HG03571 (cell line): Measurements from ENCODE around the gene KLHL6.

Experiments
- ATAC-seq: cut with Tn5 transposase; IDR thresholded peaks from one replicate; pipeline ENCODE4 v1.9.1; 2021; ENCODE audit not compliant: unreplicated experiment

KLHL6 gene

DNA sequence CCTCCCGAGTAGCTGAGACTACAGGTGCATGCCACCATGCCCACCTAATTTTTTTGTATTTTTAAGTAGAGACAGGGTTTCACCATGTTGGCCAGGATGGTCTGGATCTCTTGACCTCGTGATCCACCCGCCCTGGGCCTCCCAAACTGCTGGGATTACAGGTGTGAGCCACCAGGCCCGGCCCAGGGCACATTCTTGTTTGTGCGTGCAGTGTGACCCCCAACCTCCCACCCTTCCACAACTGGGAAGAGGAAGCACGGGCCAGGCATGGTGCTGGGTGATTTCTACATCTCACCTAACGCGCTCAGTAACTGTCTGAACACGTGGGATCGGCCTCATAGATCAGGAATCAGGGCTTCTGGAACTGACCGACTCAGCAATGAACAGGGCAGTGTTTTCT lies 48.0 kb downstream of the KLHL6 start:
- ATAC-seq: no peak

DNA sequence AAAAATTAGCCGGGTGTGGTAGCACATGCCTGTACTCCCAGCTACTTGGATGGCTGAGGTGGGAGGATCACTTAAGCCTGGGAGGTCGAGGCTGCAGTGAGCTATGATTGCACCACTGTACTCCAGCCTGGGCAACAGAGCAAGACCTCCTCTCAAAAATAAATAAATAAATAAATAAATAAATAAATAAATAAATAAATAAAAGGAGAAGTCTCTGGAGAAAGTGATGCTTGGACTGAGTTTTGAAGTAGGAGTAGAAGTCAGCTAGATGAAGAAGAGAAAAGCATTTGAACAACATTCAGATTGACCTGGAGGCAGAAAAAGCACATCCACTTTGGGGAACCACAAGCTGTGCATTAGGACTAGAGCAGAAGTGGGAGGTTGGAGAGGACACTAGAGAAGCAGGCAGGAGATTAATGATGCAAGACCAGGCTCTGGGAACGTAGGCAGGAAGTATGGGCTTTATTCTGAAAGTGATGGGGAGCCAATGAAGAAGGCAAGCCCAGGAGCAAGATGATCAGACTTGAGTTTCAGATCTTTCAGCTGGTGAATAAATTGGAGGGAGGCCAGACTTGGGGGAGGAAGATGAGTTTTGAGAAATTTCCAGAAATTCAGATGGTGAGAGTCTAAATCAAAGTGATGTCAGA lies 48.7 kb downstream of the KLHL6 start:
- no peak for ATAC-seq

DNA sequence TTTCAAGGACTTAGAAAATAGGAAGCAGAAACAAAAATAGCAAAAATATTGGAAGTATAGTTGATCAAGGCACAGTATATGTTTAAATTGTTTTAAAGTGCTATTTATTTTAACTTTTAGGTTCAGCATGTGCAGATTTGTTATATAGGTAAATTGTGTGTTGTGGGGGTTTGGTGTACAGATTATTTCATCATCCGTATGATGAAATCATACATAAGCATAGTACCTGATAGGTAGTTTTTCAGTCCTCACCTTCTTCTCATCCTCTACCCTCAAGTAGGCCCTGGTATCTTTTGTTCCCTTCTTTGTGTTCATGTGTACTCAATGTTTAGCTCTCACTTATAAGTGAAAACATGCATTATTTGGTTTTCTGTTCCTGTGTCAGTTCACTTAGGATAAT lies 50.9 kb downstream of the KLHL6 start:
- ATAC-seq: no peak

DNA sequence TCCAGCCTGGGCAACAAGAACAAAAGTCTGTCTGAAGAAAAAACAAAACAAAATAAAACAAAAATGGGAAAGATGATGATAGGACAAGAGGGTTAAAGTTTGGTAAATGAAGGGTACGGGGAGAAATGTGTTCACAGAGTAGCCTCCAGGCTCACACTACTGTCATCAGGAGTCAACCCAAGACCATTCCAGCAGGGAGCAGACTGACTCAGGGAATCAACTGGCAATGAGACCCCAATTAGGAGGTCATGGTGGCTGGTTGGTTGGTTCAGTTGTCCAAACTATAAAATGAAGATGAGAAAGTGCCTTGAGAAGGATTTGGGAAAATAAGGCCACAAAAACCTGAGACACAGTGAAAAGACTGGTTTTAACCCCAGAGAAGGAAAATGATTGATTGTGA lies 51.8 kb downstream of the KLHL6 start:
- ATAC-seq: no peak

DNA sequence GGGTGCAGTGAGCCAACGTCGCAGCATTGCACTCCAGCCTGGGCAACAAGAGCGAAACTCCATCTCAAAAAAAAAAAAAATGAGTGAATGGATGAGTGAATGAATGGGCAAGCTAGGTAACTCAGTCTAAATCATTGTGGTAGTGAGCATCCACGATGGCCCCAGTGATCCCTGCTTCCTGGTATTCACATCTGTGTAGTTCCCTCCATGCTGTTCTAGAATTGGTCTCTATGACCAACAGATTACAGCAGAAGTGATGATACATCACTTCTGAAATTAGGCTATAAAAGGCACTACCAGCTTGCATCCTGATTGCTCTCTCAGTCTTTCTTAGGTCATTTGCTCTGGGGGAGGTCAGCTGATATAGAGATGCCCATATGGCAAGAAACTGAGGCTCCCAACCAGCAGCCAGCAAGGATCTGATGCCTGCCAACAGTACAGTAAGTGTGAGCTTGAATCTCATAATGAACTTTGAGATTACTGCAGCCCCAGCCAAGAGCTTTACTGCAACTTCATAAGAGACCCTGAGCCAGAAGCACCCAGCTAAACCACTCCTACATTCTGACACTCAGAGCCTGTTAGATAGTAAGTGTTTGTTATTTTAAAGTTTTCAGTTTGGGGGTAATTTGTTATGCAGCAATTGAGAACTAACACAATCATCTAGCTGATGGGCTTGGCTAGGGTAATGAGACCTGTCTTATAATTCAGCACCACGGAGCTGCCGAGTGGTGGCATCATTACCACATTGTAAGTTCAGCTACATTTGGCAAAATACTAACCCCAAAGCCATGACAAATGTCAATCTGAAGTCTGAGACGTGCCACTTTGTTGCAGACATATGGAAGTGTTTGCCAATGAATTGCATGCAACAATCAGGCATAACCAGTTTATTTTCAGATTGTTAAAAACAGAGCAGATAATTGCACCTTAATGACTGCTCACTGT lies 53.0 kb downstream of the KLHL6 start:
- ATAC-seq: no peak

DNA sequence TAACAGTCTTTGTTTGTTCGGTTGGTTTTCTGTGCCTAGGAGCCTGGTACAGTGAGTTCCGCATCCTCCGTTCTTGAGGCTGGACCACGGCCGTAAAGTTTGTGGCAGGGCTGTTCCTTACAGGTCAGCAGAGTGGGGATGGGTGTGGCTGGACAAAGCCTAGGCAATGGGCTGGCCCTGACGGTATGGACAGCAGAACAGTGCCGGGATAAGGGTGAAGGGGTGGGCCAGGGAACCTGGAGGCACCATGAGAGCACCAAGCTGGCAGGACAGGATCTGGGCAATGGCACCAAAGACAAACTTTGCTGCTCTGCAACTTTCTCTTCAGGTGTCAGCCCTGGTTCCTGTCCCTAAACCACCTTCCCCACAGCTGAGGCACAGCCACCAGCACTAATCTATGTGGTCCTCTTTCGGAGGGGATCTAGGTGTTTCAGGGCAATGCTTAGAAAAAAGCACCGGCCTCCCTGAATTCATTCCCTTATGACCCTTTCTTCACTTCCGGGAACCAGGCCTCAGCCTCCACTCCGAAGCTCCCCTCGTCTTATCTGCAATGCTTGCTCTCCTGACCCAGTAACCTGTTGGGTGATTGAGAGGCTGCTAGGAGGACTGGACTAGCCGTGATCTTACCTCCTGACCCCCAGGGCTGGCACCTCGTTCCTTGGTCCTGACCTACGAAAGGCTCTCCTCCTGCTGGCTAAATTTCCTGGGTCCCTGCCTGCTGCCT lies 54.4 kb downstream of the KLHL6 start:
- no peak for ATAC-seq

DNA sequence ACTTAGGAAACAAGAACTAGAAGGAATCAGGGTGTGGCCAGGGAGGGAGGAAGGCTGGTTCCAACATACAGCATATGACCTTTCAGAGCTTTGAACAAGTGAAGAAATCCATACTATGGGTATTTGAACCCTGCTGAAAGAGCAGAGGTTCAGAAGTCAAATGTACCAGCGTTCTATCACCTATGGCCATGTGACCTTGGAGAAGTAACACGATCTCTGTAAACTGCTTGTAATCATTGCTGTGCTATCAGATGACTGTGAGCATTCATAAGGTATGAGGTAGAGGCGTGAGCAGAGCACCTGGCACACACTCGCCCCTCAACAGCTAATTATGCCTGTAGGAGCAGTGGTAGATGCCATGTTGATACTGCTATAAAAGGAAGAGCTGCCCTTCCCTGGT lies 55.2 kb downstream of the KLHL6 start:
- ATAC-seq: no peak

DNA sequence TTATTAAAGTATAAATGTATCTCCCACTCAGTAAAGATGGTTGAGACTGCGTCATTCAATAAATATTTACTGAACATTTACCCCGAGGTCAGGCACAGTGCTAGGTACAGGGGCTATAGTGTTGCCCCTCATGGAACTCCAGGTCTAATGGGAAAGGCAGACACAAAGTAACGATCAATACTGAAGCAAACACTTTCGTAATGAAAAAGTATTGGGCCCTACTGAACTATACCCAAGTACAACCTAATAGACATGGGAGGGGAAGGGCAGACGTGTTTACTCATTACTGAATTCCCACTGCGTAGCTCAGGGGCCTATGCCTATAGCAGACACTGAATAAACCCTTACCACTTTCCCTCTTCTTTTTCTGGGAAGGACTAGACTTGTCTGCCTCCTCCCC lies 56.9 kb downstream of the KLHL6 start:
- ATAC-seq: no peak

DNA sequence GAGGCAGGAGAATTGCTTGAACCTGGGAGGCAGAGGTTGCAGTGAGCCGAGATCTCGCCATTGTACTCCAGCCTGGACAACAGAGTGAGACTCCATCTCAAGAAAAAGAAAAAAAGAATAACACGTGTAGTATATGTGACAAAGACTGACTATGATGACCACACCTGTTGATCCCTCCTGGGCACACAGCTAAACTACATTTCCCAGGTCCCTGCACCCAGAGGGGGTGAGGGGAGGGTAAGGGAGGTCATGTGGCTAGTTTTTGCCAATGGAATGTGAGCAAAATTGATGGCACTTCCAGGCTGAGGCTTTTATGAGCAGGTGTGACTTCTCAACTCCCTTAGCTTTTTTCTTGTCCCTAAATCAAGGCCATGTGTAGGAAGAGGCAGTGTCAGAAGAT lies 58.2 kb downstream of the KLHL6 start:
- no peak for ATAC-seq

DNA sequence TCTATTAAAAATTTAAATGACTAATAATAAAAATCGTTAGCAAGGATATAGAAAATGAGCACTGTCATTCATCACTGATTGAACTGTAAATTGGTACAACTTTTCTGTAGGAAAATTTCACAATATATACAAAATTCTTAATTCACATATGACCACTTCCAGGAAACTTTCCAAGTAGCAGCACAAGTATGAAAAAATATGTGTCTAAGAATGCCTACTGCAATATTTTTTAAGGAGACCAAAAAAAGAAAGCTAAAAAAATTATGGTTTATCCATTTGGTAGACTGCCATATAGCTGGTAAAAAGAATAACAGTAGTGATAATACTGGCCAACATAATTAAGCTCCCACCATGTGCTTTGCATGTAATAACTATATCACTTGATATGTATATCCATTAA lies 59.2 kb downstream of the KLHL6 start:
- ATAC-seq: no peak

DNA sequence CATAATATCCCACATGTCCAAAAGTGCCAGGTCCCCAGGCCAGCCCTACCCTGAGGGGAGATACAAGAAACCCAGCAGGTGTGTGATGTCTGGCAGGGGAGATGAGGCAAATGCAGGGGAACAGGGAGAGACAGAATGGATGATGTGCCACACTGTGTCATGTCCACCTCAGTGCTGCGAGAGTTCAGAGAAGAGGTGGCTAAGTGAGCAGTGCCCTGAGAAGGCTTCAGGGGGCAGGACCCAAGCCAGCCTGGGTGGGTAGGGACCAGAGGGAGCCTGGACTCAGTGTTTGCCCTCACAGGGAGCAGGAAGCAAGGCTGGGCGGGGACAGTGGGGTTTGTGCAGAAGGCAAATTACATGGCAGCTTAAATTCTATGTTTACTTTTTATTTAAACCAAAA lies 61.2 kb downstream of the KLHL6 start:
- no peak for ATAC-seq

DNA sequence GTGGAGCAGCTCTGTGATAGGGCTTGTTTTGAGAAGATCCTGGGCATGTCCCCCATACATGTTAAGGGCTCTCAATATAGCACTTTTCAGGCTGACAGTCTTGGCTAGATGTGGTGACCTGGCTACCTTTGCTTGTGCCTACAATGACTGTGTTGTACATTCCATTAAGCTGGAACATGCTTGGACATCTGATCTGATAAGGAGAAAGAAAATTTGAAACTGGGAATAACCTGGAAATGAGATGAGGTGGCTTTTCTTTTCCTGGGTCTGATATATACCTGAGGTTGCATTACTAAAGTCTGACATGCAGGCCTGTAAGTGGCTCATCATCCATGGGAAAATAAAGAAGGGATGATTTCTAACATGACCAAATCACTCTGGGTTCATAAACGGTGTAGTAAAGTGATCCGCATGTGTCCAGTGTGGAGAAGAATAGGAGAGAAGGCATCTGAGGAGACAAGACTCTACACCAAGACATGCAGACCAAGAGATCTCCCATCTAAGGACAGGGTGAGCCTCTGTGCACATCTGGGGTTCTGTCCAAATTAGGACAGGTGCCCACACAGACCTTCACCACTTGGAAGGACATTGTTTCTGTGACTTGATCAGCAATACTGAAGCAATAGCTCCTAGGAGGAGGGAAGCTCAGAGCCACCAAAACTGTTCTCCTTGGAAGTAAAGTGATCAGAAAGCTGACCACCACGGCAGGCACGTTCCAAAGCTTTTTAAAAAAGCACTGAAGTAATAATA lies 62.0 kb downstream of the KLHL6 start:
- no peak for ATAC-seq

DNA sequence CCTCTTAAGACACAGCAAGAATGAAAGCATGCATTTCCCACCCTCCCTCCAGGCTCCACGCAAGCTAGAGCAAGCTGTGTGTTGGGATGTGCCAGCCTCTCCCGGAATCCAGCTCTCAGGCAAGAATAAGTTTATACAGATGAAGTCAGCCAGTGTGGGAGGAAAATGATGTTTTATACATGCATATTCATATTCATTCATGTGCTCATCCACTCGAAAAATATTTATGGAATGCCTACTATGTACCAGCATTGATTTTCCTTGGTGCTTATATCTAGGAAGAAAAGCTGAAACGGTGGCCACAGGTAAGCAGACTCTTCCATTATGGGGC lies 62.7 kb downstream of the KLHL6 start:
- ATAC-seq: no peak

DNA sequence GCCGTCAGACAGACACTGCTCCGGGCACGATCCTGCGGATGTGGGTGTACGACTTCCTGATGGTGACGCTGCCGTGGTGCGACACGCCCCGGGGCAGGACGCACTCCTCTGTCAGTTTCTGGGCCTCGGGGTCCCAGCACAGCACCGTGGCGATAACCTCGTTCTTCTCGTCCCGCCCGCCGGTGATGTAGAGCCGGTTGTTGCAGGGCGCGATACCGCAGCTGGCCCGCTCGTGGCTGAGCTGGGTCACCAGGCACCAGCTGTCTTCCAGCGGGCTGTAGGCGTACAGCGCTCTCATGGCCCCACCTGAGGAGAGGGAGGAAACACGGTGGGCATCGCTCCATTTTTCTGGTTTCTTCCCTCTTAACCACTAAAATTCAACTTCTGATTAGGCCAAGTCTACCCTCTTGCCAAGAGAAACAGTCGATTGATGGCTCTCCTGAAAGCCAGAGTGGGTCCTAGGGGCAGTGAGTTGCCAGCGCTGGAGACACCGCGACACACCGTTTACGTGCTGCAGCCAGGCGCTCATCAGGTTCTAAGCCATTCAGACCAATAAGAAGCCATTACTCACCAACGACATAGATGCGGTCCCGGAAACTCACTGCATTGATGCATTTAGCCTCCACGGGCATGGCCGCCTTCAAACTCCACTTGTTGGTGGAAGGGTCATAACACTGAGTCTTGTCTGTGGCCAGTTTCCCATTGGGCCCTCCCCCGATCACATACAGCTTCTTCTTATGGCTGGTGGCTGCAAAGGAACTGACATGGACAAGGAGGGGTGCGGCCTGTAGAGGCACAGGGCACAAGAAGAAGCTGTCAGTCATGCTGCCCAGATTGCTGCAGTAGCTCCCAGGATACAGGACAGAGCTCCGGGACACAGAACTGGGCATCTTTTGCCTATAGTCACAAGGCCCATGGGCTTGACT lies 63.3 kb downstream of the KLHL6 start:
- no peak for ATAC-seq

DNA sequence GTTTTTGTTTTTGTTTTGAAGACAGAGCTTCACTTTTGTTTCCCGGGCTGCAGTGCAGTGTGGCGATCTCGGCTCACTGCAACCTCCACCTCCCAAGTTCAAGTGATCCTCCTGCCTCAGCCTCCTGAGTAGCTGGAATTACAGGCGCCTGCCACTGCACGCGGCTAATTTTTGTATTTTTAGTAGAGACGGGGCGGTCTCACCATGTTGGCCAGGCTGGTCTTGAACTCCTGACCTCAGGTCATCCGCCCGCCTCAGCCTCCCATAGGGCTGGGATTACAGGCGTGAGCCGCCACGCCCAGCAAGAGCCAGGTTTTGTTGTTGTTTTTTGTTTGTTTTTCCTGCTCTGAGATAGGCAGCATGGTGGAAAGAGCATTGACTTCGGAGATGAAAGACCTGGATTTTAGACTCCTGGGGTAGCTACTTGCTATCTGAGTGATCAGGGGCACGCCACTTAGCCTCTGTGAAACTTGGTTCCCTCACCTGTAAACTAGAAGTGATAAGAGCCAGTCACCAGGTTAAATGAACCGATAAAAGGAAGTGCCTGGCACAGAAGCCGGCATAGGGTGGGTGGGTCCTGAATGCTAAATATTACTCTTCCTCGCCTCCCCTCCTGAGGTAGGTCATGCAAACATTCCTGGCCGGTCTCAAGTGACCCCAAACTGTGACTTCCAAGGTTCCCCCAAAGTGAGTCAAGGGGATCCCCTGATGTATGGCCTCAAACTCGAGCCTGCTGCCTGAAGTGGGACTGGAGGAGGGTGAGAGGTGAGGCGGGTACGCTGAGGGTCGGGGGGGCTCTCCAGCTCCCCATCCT lies 64.2 kb downstream of the KLHL6 start:
- ATAC-seq: no peak

DNA sequence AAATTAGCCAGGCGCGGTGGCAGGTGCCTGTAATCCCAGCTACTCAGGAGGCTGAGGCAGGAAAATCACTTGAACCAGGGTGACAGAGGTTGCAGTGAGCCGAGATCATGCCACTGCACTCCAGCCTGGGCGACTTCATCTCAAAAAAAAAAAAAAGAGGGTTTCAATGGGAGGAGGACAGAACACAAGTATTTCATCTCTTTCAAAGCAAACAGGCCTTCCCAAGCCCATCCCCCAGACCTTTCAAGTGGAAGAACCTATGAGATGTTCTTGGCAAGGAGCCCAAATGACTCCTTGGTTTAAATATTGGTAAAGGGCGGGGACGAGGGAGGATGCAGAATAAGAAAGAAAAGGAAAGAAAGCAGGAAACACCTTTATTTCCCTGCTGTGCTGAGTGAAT lies 64.9 kb downstream of the KLHL6 start:
- ATAC-seq: no peak

DNA sequence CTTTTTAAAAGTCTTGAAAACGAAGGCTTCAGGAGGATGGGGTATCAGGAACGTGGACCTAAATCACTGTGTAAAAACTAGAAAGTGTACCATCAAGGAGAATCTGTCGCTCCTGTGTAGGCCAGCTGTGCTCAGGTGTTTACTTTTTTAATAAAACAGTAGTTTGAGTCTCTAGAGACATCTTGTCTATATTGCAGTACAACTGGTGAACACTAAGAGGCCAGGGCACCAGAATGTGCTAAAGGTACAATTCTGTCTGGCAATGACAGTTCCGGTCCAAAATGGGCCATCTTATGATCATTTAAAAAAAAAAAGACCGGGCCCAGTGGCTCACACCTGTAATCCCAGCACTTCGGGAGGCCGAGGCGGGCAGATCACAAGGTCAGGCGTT lies 65.3 kb downstream of the KLHL6 start:
- no peak for ATAC-seq

DNA sequence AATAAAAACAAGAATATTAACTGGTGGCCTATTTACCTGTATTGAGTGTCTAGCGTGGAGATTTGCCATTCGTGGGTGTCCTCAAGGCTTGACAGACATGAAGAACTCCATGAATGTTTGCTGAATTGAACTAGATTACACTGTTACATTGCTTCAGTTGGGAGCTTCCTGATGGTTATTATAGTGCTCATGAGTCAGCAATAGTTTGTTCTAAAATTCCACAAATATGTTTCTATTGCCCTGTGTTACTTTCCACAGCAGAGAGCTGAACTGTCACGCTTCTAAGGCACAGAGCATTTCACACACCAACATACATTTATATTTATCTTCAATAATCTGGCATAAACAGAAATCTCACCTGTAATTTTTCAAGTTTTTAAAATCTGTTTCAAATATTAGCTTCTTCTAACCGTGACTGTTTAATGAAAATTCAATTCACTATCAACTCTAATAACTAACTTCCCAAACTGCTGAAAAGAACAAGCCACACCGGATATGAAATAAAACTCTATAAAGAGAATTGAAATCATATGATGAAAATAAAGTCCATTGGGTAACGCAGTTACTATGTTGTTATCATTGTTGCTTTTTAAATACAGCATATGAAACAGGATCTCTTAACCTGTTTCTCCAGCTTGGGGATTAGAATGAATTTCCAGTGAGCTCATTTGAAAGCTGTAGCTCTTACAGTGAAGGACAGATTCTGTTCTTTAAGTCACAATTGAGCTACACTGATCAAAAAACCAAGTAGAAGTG lies 65.9 kb downstream of the KLHL6 start:
- no peak for ATAC-seq

DNA sequence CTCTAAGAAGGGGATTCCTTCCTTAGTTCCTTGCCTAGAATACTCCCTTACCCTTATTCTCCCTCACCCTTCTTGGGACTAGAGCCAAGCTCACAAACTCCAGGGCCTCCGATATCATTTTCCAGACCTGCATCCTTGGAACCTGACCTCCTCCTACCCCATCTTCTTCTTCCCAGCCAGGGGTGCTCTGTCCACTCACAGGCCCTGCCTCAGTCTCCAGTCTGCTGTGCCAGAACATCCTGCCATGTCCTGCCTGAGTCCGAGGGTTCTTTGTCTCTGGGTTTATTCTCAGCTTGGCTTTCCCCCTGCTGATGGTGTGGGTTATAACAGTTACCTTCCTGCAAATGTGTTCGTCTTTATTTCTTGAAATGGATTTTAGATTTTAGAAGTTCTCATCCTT lies 67.2 kb downstream of the KLHL6 start:
- ATAC-seq: no peak
